Tibial nerve (tissue), 3 donors: ENCODE measurements around the gene NFKBIE.

Experiments
- POLR2A ChIP-seq, 2 donors: fragments of 450-650 bp; IDR thresholded peaks; one replicate each; pipeline ENCODE4 v1.6.1; 2017; ENCODE audit warnings: antibody characterized with exemption in 2 of 2, mild to moderate bottlenecking in 2 of 2, moderate library complexity in 2 of 2
- TF ChIP-seq, protein P1 (sequence below), 5 experiments: fragments of 200-600 bp in 3 of 5; fragments of 450-650 bp in 2 of 5; sonication (generic) in 3 of 5; IDR thresholded peaks; one replicate each; pipeline ENCODE4 v1.5.1; 2016 to 2019; ENCODE audit warnings: antibody characterized with exemption in 5 of 5, mild to moderate bottlenecking in 3 of 5, moderate library complexity in 2 of 5

DNA sequence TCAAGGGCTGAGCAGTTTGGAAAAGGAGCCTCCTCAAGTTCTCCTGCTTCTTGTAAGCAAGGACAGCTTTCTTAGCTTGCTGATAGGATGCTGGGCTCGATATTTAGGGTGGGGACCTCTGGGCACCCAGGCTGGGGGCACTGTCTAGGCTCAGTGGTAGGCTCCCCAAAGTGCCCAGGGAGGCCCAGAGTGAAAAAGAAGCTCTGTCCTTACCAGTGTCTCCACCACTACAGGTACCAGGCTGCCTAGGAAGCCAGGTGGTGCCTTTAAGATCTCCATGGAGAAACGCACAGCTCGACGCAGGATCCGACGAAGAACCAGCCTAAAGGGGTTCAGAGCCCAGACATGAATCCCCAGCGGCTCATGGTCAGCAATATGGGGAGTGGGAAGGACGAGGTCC is 41.4 kb upstream of the NFKBIE start:
- TF ChIP-seq, protein P1, sequence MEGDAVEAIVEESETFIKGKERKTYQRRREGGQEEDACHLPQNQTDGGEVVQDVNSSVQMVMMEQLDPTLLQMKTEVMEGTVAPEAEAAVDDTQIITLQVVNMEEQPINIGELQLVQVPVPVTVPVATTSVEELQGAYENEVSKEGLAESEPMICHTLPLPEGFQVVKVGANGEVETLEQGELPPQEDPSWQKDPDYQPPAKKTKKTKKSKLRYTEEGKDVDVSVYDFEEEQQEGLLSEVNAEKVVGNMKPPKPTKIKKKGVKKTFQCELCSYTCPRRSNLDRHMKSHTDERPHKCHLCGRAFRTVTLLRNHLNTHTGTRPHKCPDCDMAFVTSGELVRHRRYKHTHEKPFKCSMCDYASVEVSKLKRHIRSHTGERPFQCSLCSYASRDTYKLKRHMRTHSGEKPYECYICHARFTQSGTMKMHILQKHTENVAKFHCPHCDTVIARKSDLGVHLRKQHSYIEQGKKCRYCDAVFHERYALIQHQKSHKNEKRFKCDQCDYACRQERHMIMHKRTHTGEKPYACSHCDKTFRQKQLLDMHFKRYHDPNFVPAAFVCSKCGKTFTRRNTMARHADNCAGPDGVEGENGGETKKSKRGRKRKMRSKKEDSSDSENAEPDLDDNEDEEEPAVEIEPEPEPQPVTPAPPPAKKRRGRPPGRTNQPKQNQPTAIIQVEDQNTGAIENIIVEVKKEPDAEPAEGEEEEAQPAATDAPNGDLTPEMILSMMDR (IDR thresholded peaks at IDR 0.05), result no peak
- no peak for TF ChIP-seq POLR2A (IDR thresholded peaks at IDR 0.05)
